H1 (cell line): ENCODE data around the gene MRS2. TPM values are rescaled to one million over a fixed set of nuclear protein-coding genes. Genes with fewer than 3 reads are reported as not detected.
A peak's percentile ranks its signal among the peaks of the same experiment; 100 is the strongest.

Experiments used
- CTCF ChIA-PET: fragments of 300-600 bp; sonication (Branson Sonifier 250); formaldehyde crosslinking; loops from one replicate; lab custom pipeline; 2021; ENCODE audit not compliant: partially characterized antibody; lab: Charles Lee
- POLR2A ChIA-PET: fragments of 300-600 bp; sonication (Branson Sonifier 250); formaldehyde crosslinking; loops from one replicate; lab custom pipeline; 2021; ENCODE audit warnings: inconsistent platforms; ENCODE audit not compliant: partially characterized antibody; lab: Charles Lee
- DNase-seq, 2 experiments: peaks; one replicate each; pipeline versions ENCODE4 v3.0.0 to v3.0.0-alpha.2; 2010 to 2022; ENCODE audit warnings: low spot score in 2 of 2, low read depth in 1 of 2, mixed read lengths in 1 of 2
- FAIRE-seq: peaks from 2 replicates; lab custom pipeline; 2011; peaks lifted over from hg19 to GRCh38; lab: Jason Lieb, UNC
- H2AFZ ChIP-seq: 2 replicates; pipeline ENCODE4 v1.8.1; 2012; ENCODE audit warnings: low read length, inconsistent platforms
- H2AK5ac ChIP-seq: 2 replicates; pipeline ENCODE4 v1.6.1; 2013; ENCODE audit warnings: low read depth, low read length
- H2BK120ac ChIP-seq: replicated peaks from 2 replicates; pipeline ENCODE3; 2013; ENCODE audit warnings: low read depth, low read length, inconsistent platforms
- H2BK12ac ChIP-seq: 2 replicates; pipeline ENCODE4 v1.6.1; 2013; ENCODE audit warnings: low read depth, low read length
- H2BK15ac ChIP-seq: 2 replicates; pipeline ENCODE4 v1.6.1; 2013; ENCODE audit warnings: low read length
- H2BK20ac ChIP-seq: 2 replicates; pipeline ENCODE4 v1.6.1; 2013; ENCODE audit warnings: low read length
- H2BK5ac ChIP-seq: 2 replicates; pipeline ENCODE4 v1.6.1; 2013; ENCODE audit warnings: low read depth, low read length
- H3K14ac ChIP-seq: 2 replicates; pipeline ENCODE4 v1.6.1; 2013; ENCODE audit warnings: inconsistent platforms; ENCODE audit not compliant: insufficient read length
- H3K18ac ChIP-seq: 2 replicates; pipeline ENCODE4 v1.6.1; 2013; ENCODE audit warnings: low read length; ENCODE audit errors: extremely low read depth
- H3K23ac ChIP-seq: 2 replicates; pipeline ENCODE4 v1.6.1; 2013; ENCODE audit warnings: inconsistent platforms; ENCODE audit not compliant: insufficient read length
- H3K23me2 ChIP-seq: 2 replicates; pipeline ENCODE4 v1.6.1; 2013; ENCODE audit warnings: low read depth, low read length
- H3K27ac ChIP-seq: 2 replicates; pipeline ENCODE4 v1.6.1; 2011; ENCODE audit warnings: low read depth, low read length, inconsistent platforms
- H3K27me3 ChIP-seq, 4 experiments: replicated peaks in 1 of 4; 1 replicate in 1 of 4; 2 replicates in 3 of 4; pipeline versions ENCODE4 v1.6.1 to v1.8.1; 2011 to 2013; ENCODE audit warnings: low read length in 3 of 4, mild to moderate bottlenecking in 3 of 4, inconsistent platforms in 2 of 4, mixed read lengths in 2 of 4, moderate library complexity in 1 of 4; ENCODE audit not compliant: control insufficient read depth in 3 of 4, insufficient read depth in 3 of 4; ENCODE audit errors: extremely low read depth in 1 of 4
- H3K36me3 ChIP-seq, 4 experiments: 2 replicates each; pipeline versions ENCODE4 v1.6.1 to v1.8.1; 2011 to 2013; ENCODE audit warnings: mild to moderate bottlenecking in 4 of 4, low read length in 3 of 4, moderate library complexity in 2 of 4, control low read depth in 1 of 4, inconsistent platforms in 1 of 4; ENCODE audit not compliant: insufficient read depth in 4 of 4, control insufficient read depth in 2 of 4
- H3K4ac ChIP-seq: replicated peaks from 2 replicates; pipeline ENCODE3; 2013; ENCODE audit warnings: low read length, low read depth, mixed read lengths, inconsistent platforms; ENCODE audit not compliant: insufficient read length
- H3K4me1 ChIP-seq, 4 experiments: replicated peaks in 1 of 4; 1 replicate in 1 of 4; 2 replicates in 3 of 4; pipeline versions ENCODE4 v1.6.1 to v1.8.1; 2011 to 2013; ENCODE audit warnings: low read length in 3 of 4, inconsistent platforms in 2 of 4, mixed read lengths in 1 of 4; ENCODE audit not compliant: insufficient read depth in 4 of 4, control insufficient read depth in 3 of 4
- H3K4me2 ChIP-seq, 2 experiments: 2 replicates each; pipeline versions ENCODE4 v1.6.1 to v1.8.1; 2011 to 2013; ENCODE audit warnings: low read depth in 2 of 2, low read length in 2 of 2, control low read depth in 1 of 2, inconsistent platforms in 1 of 2, mild to moderate bottlenecking in 1 of 2; ENCODE audit not compliant: insufficient read depth in 1 of 2
- H3K4me3 ChIP-seq, 4 experiments: fragments of 200-600, 300-600 bp in 1 of 4; sonication (generic), shearing (Covaris generic), sonication (Bioruptor Twin) in 1 of 4; 2 replicates each; pipeline versions ENCODE4 v1.5.1 to v1.8.1; 2011 to 2016; ENCODE audit warnings: low read length in 4 of 4, low read depth in 3 of 4, control low read depth in 2 of 4, inconsistent platforms in 2 of 4, mild to moderate bottlenecking in 2 of 4, mixed read lengths in 1 of 4, moderate library complexity in 1 of 4; ENCODE audit not compliant: insufficient read depth in 2 of 4; ENCODE audit errors: extremely low read depth in 1 of 4
- H3K56ac ChIP-seq: replicated peaks from 2 replicates; pipeline ENCODE3; 2013; ENCODE audit warnings: low read depth, mild to moderate bottlenecking, mixed read lengths, low read length, inconsistent platforms; ENCODE audit not compliant: insufficient read length
- H3K79me1 ChIP-seq: 2 replicates; pipeline ENCODE4 v1.6.1; 2013; ENCODE audit warnings: low read depth, low read length, control low read depth
- H3K79me2 ChIP-seq, 2 experiments: 2 replicates each; pipeline versions ENCODE4 v1.6.1 to v1.8.1; 2012 to 2013; ENCODE audit warnings: low read length in 2 of 2, mild to moderate bottlenecking in 2 of 2, inconsistent platforms in 1 of 2; ENCODE audit not compliant: insufficient read depth in 2 of 2, control insufficient read depth in 1 of 2
- H3K9ac ChIP-seq, 4 experiments: replicated peaks in 1 of 4; 1 replicate in 1 of 4; 2 replicates in 3 of 4; pipeline versions ENCODE4 v1.6.1 to v1.8.1; 2011 to 2013; ENCODE audit warnings: low read depth in 3 of 4, low read length in 3 of 4, control low read depth in 2 of 4, mild to moderate bottlenecking in 2 of 4, moderate library complexity in 2 of 4, inconsistent platforms in 1 of 4; ENCODE audit errors: extremely low read depth in 1 of 4
- H3K9me3 ChIP-seq, 2 experiments: 2 replicates each; pipeline versions ENCODE4 v1.6.1 to v1.8.1; 2012 to 2013; ENCODE audit warnings: mild to moderate bottlenecking in 2 of 2, moderate library complexity in 2 of 2, control low read depth in 1 of 2, inconsistent platforms in 1 of 2, low read depth in 1 of 2, low read length in 1 of 2, mixed read lengths in 1 of 2; ENCODE audit not compliant: insufficient read depth in 2 of 2
- H4K20me1 ChIP-seq, 2 experiments: replicated peaks in 1 of 2; 2 replicates each; pipeline versions ENCODE3 to v1.8.1; 2011 to 2013; ENCODE audit warnings: inconsistent platforms in 2 of 2, low read length in 2 of 2, mild to moderate bottlenecking in 1 of 2; ENCODE audit not compliant: insufficient read depth in 2 of 2, control insufficient read depth in 1 of 2
- H4K5ac ChIP-seq: 2 replicates; pipeline ENCODE4 v1.6.1; 2013; ENCODE audit warnings: low read length, low read depth, mixed read lengths, inconsistent platforms; ENCODE audit not compliant: insufficient read length
- H4K8ac ChIP-seq: 2 replicates; pipeline ENCODE4 v1.8.0; 2013; ENCODE audit warnings: mild to moderate bottlenecking, moderate library complexity, low read length, inconsistent platforms; ENCODE audit not compliant: insufficient read depth; ENCODE audit errors: extremely low read depth
- H4K91ac ChIP-seq: replicated peaks from 2 replicates; pipeline ENCODE3; 2013; ENCODE audit warnings: low read length, mixed read lengths, inconsistent platforms; ENCODE audit not compliant: insufficient read length
- BRCA1 ChIP-seq: IDR thresholded peaks from 2 replicates; pipeline ENCODE4 v1.6.1; 2012; ENCODE audit warnings: low read depth, low read length, improper control_type of control experiment
- CHD1 ChIP-seq: IDR thresholded peaks from 2 replicates; pipeline ENCODE4 v1.6.1; 2012; ENCODE audit warnings: low read depth, low read length, improper control_type of control experiment
- E2F6 ChIP-seq: IDR thresholded peaks from 2 replicates; pipeline ENCODE4 v1.6.1; 2012; ENCODE audit warnings: inconsistent platforms
- JUN ChIP-seq: IDR thresholded peaks from 2 replicates; pipeline ENCODE4 v1.6.1; 2011; ENCODE audit warnings: low read depth, mild to moderate bottlenecking, improper control_type of control experiment, low read length
- KDM1A ChIP-seq: fragments of 200-600, 300-600 bp; sonication (generic); IDR thresholded peaks from 2 replicates; pipeline ENCODE4 v1.7.1; 2016; ENCODE audit warnings: mild to moderate bottlenecking, low read length, borderline replicate concordance
- KDM4A ChIP-seq: IDR thresholded peaks from one replicate; pipeline ENCODE4 v1.7.1; 2012; ENCODE audit warnings: low read depth, mild to moderate bottlenecking, moderate library complexity, low read length, inconsistent platforms; ENCODE audit not compliant: severe bottlenecking
- PHF8 ChIP-seq: fragments of 200-600 bp; sonication (generic); conservative IDR thresholded peaks from 2 replicates; pipeline ENCODE4 v1.7.1; 2012; ENCODE audit warnings: low read depth, mild to moderate bottlenecking, inconsistent platforms, low read length, moderate library complexity
- RNF2 ChIP-seq: fragments of 200-900, 300-1000 bp; sonication (generic); IDR thresholded peaks from 2 replicates; pipeline ENCODE4 v1.7.1; 2016; ENCODE audit warnings: borderline replicate concordance, low read depth, mild to moderate bottlenecking, antibody characterized with exemption, low read length; ENCODE audit not compliant: poor library complexity, severe bottlenecking; ENCODE audit errors: missing control alignments
- RXRA ChIP-seq: IDR thresholded peaks from 2 replicates; pipeline ENCODE4 v1.6.1; 2011; ENCODE audit warnings: low read depth, mild to moderate bottlenecking, low read length, moderate library complexity; ENCODE audit not compliant: insufficient read depth
- SIN3A ChIP-seq, 2 experiments: IDR thresholded peaks in 1 of 2; conservative IDR thresholded peaks in 1 of 2; 2 replicates each; pipeline ENCODE4 v1.6.1; 2011 to 2012; ENCODE audit warnings: low read length in 2 of 2, improper control_type of control experiment in 1 of 2, low read depth in 1 of 2, mild to moderate bottlenecking in 1 of 2
- TAF1 ChIP-seq: IDR thresholded peaks from 2 replicates; pipeline ENCODE4 v1.6.1; 2011; ENCODE audit warnings: mild to moderate bottlenecking, low read depth, low read length
- WGBS, 2 experiments: shearing (Covaris generic) in 1 of 2; methylation state at CpG; one replicate each; pipeline versions ENCODE4 v1.1.6 to v1.1.7; 2013 to 2015; ENCODE audit warnings: low lambda C conversion rate in 2 of 2, mixed read lengths in 2 of 2, inconsistent platforms in 1 of 2, low coverage in 1 of 2, missing lambda C conversion rate in 1 of 2; ENCODE audit not compliant: insufficient replicate concordance in 2 of 2, insufficient coverage in 1 of 2, insufficient read length in 1 of 2; ENCODE audit errors: extremely low coverage in 1 of 2, missing lambda C conversion rate in 1 of 2; 5-methylcytosine and 5-hydroxymethylcytosine counted together
- polyA plus RNA-seq, 7 experiments: library from polyadenylated mRNA; depleted of rRNA in 3 of 7; stranded (reverse) in 5 of 7; unstranded in 2 of 7; fragments of >200 nt in 5 of 7; fragments of 200-250 nt in 2 of 7; gene quantifications; 1 replicate in 5 of 7; 2 replicates in 1 of 7; 4 replicates in 1 of 7; pipeline versions ENCODE4 v1.2.1 to v1.2.3, GENCODE V29; 2011 to 2013; ENCODE audit warnings: missing spikeins in 2 of 7, mixed read lengths in 2 of 7
- total RNA-seq: library from RNA; stranded (reverse); fragmentation: NEBNext Ultra II Directional; extraction: Animal tissue kit (Norgen Biotek cat#: 25700); gene quantifications from 2 replicates; pipeline ENCODE4 v1.2.1, GENCODE V29; 2021

The MRS2 gene
- total and polyA plus RNA-seq, 2 of the 8 experiments (the other 6 are each of a cell fraction or from before 2014, with no cell fraction given): 51.2 to 67.5 TPM

- 95% methylated on average over 2 of the region's 2 CpGs; no CpG with 5 or more reads in 1 of the 2 experiments for WGBS, 2 experiments
- Histone ChIP-seq H3K27me3 (no peaks in the 10 kb centered on the region), H3K4me2 (no peak overlapping the region), H3K9ac (no peak overlapping the region), H4K5ac (no peak overlapping the region), H2BK12ac (no peak overlapping the region), H3K79me2 (peaks cover 2 to 69% of the 10 kb centered on the region in 2 experiments; a peak in 2 of 4 replicates), H3K23me2 (peaks cover 2% of the 10 kb centered on the region), H3K27ac (peak overlapping the region; percentile 26; the same call in 1 of the 2 replicates), H3K9me3 (no peaks in the 10 kb centered on the region), H3K4me1 (peaks cover 0 to 4% (median 2%) of the 10 kb centered on the region in 4 experiments; a peak in 4 of 7 replicates), H4K91ac (no peak overlapping the region), H4K20me1 (peaks cover 2 to 4% of the 10 kb centered on the region in 2 experiments), H2BK5ac (no peak overlapping the region; the same call in 1 of the 2 replicates), H3K36me3 (peaks cover 6 to 91% (median 37%) of the 10 kb centered on the region in 4 experiments; a peak in 7 of 8 replicates), H3K14ac (no peak overlapping the region), H3K23ac (no peak overlapping the region), H4K8ac (no peak overlapping the region), H3K18ac (no peak overlapping the region), H2BK20ac (no peak overlapping the region), H3K79me1 (no peaks in the 10 kb centered on the region), H2BK15ac (no peak overlapping the region), H2AFZ (no peak overlapping the region), H2BK120ac (no peak overlapping the region), H2AK5ac (no peak overlapping the region), H3K56ac (no peak overlapping the region), H3K4ac (no peak overlapping the region), H3K4me3 (no peak overlapping the region)
- DNase-seq: no peak
- no peak for FAIRE-seq
- POLR2A ChIA-PET: interaction anchor here (0.8 to 1.4 kb wide), 4 partner anchors 13 to 18 kb away, joined by 3 to 4 read pairs (median 3); no protein-coding TSS in a partner anchor
- CTCF ChIA-PET: interaction anchor here (0.6 to 0.9 kb wide), 2 partner anchors 16 to 30 kb away, joined by 3 read pairs; no protein-coding TSS in a partner anchor
- TF ChIP-seq SIN3A (conservative IDR thresholded peaks at IDR 0.05 in 1 of 2, IDR thresholded peaks at IDR 0.05 in 1 of 2; ENCODE audit: low read depth in 1 of 2, low read length in 2 of 2): no peak
- TF ChIP-seq KDM1A: no peak
- no peak for TF ChIP-seq CHD1
- no peak for TF ChIP-seq JUN
- TF ChIP-seq E2F6: no peak
- no peak for TF ChIP-seq TAF1
- no peak for TF ChIP-seq KDM4A
- TF ChIP-seq BRCA1: no peak
- no peak for TF ChIP-seq RNF2
- no peak for TF ChIP-seq RXRA
- no peak for TF ChIP-seq PHF8
Observed at GRCh38 chr6:24408719-24409410, 6.1 kb downstream of the MRS2 start.
